Neutrophil (primary cell): ENCODE data around the gene SNAPC4.

Experiments
- H3K27ac ChIP-seq: fragments of 200-600 bp; sonication (generic); 2 replicates; pipeline ENCODE4 v1.5.1; 2016; ENCODE audit warnings: mild to moderate bottlenecking, moderate library complexity
- H3K27me3 ChIP-seq: fragments of 200-600 bp; sonication (generic); 2 replicates; pipeline ENCODE4 v1.6.0; 2016; ENCODE audit warnings: mild to moderate bottlenecking
- H3K36me3 ChIP-seq: fragments of 200-600 bp; sonication (generic); 2 replicates; pipeline ENCODE4 v1.5.1; 2017
- H3K4me1 ChIP-seq, 2 experiments: fragments of 200-600 bp in 1 of 2; sonication (generic) in 1 of 2; 1 replicate in 1 of 2; 2 replicates in 1 of 2; pipeline versions ENCODE4 v1.5.1 to v1.6.1; 2013 to 2016; ENCODE audit warnings: low read depth in 1 of 2, low read length in 1 of 2, mild to moderate bottlenecking in 1 of 2, moderate library complexity in 1 of 2; ENCODE audit not compliant: control insufficient read depth in 1 of 2, insufficient read depth in 1 of 2
- H3K4me3 ChIP-seq, 2 experiments: fragments of 200-600 bp in 1 of 2; sonication (generic) in 1 of 2; 1 replicate in 1 of 2; 2 replicates in 1 of 2; pipeline ENCODE4 v1.5.1; 2013 to 2016; ENCODE audit warnings: low read depth in 1 of 2, low read length in 1 of 2, mild to moderate bottlenecking in 1 of 2, moderate library complexity in 1 of 2
- H3K9me3 ChIP-seq: fragments of 200-600 bp; sonication (generic); 2 replicates; pipeline ENCODE4 v1.5.1; 2016
- TF ChIP-seq, protein P1 (sequence below): fragments of 200-600 bp; sonication (generic); IDR thresholded peaks from 2 replicates; pipeline ENCODE4 v1.5.1; 2016; ENCODE audit warnings: antibody characterized with exemption

Gene SNAPC4

GRCh38 chr9:136436055-136436634, 36.2 kb upstream of the SNAPC4 start:
- H3K36me3 ChIP-seq, result peaks cover 14% of the 10 kb centered on the region
- H3K27ac ChIP-seq, result no peak overlapping the region
- TF ChIP-seq, protein P1, sequence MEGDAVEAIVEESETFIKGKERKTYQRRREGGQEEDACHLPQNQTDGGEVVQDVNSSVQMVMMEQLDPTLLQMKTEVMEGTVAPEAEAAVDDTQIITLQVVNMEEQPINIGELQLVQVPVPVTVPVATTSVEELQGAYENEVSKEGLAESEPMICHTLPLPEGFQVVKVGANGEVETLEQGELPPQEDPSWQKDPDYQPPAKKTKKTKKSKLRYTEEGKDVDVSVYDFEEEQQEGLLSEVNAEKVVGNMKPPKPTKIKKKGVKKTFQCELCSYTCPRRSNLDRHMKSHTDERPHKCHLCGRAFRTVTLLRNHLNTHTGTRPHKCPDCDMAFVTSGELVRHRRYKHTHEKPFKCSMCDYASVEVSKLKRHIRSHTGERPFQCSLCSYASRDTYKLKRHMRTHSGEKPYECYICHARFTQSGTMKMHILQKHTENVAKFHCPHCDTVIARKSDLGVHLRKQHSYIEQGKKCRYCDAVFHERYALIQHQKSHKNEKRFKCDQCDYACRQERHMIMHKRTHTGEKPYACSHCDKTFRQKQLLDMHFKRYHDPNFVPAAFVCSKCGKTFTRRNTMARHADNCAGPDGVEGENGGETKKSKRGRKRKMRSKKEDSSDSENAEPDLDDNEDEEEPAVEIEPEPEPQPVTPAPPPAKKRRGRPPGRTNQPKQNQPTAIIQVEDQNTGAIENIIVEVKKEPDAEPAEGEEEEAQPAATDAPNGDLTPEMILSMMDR, result no peak
- peaks cover 22% of the 10 kb centered on the region for H3K27me3 ChIP-seq
- no peaks in the 10 kb centered on the region for H3K9me3 ChIP-seq
- H3K4me1 ChIP-seq, result peaks cover 15 to 16% of the 10 kb centered on the region in 2 experiments
- no peak overlapping the region for H3K4me3 ChIP-seq

DNA sequence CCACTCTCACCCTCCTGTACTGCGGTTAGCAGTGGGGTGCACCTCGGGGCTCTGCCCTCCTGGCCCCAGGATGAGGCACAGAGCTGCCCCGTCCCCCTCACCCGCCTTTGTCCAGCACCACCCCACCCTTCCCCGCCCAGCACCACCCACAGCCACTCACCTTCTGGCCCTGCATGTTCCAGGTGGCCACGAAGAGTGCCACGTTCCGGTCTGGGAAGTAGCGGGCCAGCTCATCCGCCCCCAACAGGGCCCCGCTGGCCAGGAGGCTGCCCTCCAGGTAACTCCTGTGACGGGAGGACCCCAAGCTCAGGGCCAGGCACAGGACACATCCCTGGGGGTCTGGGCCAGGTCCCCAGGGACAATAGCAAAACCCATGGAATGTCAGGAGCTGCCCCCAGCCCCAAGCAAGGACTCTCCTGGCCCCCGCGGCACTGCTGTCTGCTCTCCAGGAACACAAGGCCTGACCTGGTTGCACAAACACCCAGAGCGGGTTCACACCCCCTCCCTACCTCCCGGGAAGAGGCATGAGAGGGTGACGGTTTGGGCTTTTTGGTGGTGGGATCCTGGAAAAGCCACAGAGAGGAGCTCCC, 34.7 kb upstream of the SNAPC4 start:
- TF ChIP-seq, protein P1, result no peak
- H3K4me1 ChIP-seq, result peaks cover 11 to 13% of the 10 kb centered on the region in 2 experiments
- H3K36me3 ChIP-seq, result peaks cover 12% of the 10 kb centered on the region
- H3K27me3 ChIP-seq, result peaks cover 22% of the 10 kb centered on the region
- no peaks in the 10 kb centered on the region for H3K9me3 ChIP-seq
- no peak overlapping the region for H3K4me3 ChIP-seq
- no peak overlapping the region for H3K27ac ChIP-seq

DNA sequence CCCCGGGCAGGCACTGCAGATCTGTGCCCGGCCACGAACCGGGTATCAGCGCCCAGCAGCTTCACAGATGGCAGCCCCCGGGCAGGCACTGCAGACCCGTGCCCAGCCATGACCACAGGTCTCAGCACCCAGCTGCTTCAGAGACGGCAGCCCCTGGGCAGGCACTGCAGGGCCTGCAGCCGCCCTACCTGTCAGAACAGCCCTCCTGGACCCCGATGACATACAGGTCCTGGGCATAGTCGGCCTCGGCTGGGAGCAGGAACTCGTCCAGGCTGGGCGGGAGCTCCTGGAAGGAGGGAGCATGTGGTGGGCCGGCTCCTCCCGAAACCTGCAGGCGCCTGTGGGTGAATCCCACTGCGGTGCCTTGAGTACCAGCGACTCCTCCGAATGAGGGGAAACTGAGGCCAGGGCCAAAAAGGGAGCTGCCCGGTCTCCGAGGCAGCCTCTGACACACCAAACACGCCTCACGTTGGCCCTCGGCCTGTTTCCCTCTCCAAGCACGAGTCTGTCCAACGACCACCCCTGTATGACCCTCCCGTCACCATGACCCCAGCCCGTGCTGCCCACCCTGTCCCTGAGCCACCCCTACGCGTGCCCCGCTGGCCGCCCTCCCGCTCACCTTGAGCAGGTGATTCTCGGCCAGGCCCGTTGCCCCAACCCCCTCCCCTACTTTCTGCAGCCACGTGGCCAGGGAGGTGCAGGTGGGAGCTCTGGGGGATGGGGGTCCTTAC, 34.0 kb upstream of the SNAPC4 start:
- TF ChIP-seq, protein P1, result no peak
- Histone ChIP-seq H3K4me3 (no peak overlapping the region), H3K27ac (no peak overlapping the region), H3K9me3 (no peaks in the 10 kb centered on the region), H3K36me3 (peaks cover 19% of the 10 kb centered on the region), H3K4me1 (peaks cover 9 to 10% of the 10 kb centered on the region in 2 experiments), H3K27me3 (peaks cover 16% of the 10 kb centered on the region)

- Histone ChIP-seq H3K27ac (no peak overlapping the region), H3K4me3 (no peak overlapping the region), H3K36me3 (peaks cover 21% of the 10 kb centered on the region), H3K4me1 (peaks cover under 1 to 1% of the 10 kb centered on the region in 2 experiments), H3K27me3 (peaks cover 8% of the 10 kb centered on the region), H3K9me3 (no peaks in the 10 kb centered on the region)
- TF ChIP-seq, protein P1, result no peak
These were observed 33.2 kb upstream of the SNAPC4 start for GRCh38 chr9:136433043-136433715.

- Histone ChIP-seq H3K4me1 (no peaks in the 10 kb centered on the region), H3K9me3 (no peaks in the 10 kb centered on the region), H3K36me3 (peaks cover 21% of the 10 kb centered on the region), H3K4me3 (no peak overlapping the region), H3K27ac (no peak overlapping the region), H3K27me3 (peaks cover 2% of the 10 kb centered on the region)
- TF ChIP-seq, protein P1, result no peak
These were observed 32.6 kb upstream of the SNAPC4 start for GRCh38 chr9:136432591-136432990.
